GM18526 (cell line): ENCODE results near the gene MAB21L3.

ENCODE experiments used
- POLR2A ChIP-seq: IDR thresholded peaks from 3 replicates; pipeline ENCODE4 v1.6.1; 2011; ENCODE audit not compliant: insufficient read length; ENCODE audit errors: extremely low read depth

The MAB21L3 gene

DNA sequence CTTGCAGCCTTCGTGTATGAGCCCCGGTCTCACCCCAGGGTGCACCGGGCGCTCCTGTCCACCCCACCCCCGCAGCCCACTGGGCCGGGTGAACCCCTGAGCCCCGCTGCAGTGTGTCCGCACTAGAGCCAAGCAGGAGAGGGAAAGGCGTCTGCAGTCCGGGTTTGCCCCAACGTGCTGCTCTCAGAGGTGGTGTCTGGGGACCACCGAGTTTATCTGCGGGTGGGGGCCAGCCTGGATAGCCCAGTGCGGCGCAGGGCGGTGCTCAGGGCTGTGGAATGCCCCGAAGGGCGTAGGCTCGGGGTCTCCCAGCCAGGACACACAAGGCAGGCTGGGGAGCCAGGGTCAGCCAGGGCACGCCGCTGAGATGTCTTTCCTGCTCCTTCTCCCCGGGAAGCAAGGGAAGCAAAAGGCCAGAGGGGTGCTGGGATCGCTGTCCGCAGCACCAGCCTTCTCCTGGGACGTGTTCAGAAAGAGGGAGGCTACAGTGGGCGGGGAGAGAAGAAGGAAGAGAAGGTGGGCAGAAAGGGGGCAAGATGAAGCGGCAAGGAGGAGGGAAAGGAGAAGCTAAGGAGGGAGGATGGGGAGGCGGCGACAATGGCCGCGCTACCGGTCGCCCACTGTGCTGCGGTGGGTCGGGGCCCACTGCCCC, 56.6 kb downstream of the MAB21L3 start:
- no peak for TF ChIP-seq POLR2A

DNA sequence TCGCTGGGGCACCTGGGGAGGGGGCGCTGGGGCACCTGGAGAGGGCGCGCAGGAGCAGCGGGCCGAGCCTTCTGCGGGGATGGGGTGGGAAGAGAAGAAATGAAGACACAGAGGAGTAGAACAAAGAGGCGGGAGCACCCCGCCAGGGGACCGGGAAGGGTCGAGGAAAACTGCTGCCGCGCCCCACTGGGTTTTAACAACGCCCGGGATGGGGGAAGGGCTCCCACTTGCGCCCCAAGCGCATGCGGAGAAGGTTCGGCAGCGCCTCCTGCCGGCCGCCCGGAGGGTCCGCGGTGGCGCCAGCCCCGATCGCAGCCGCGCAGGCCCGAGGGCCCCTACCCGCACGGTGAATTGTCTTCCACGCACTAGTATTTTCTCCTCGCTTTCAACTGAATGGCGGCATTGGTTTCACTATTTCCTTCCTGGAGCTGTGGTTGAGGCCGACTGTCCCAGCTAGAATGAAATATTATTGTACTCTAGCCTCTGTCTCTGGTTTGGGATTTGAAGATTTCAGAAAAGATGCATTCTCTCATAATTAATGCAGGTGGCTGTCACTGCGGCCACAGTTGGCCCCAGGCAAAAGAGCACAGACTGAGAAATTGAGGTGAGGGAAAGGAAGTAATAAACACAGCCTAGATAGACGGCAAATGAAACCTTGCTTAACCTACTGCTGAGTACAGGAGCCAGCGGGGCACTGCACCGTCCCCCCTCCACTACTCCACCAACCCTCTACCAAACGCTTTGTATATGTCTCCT, 57.3 kb downstream of the MAB21L3 start:
- TF ChIP-seq POLR2A: no peak

DNA sequence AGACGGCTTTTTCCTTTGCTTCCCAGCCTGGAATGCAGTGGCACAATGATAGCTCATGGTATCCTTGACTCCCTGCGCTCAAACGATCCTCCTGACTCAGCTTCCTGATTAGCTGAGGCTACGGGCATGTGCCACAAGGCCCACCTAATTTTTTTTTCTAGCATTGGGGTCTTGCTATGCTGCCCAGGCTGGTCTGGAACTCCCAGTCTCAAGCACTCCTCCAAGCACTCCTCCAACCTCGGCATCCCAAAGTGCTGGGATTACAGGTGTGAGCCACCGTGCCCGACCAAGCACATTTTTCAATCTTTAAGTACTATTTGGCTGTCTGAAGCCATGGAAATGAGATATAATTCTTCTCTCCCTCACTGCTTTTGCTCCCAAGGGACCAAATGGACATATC, 58.7 kb downstream of the MAB21L3 start:
- TF ChIP-seq POLR2A: no peak

DNA sequence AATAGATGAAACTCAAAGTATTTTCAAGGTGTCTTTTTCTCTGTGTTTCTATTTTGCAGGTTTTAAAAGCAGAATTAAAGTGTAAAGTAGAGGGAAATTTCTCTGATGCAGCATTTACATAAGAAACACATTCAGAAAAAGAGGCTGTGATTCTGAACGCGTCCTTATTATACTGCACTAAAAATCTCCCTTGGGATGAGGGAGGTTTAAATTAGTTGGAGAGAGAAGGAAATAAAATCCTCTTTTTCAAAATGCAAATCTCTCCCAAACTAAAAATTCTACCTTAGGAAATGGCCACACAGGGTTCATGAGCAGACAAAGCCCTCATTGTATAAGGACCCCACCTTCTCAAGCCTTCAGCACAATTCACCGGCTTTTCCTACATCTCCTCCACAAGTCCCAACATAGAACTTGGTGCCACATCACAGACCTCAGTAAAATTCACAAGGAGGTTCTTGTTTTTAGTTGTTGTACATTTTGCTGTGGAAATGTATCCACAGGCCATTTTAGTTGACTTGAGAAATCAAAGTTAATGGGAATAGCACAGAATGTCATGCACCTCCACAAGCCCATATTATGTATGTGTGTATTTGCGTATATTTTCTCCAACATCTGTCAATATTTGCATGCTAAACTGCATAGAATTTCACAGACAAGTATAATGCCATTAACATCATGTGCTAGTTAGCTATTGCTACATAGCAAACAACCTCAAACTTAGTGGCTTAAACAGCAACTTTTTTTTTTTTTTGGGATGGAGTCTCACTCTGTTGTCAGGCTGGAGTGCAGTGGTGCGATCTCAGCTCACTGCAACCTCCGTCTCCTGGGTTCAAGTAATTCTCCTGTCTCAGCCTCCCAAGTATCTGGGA, 59.8 kb downstream of the MAB21L3 start:
- no peak for TF ChIP-seq POLR2A

DNA sequence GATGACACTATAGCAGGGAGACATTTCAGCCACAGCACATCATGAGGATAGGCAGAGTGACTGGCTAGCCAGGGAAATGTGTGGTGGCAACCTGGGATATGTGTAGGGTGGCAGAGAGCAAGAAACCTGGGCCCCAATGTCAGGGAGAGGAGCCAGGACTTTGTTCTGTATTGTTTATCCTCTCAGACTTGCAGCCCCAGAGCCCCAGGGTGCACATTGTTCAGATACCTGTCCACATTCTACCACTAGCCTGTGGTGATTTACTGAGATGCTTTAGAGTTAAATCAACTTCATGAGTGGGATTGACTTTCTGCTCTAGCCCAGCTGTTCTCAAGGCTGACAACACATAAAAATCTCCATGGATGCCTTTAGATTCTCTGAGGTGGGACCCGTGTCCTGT, 61.5 kb downstream of the MAB21L3 start:
- no peak for TF ChIP-seq POLR2A

DNA sequence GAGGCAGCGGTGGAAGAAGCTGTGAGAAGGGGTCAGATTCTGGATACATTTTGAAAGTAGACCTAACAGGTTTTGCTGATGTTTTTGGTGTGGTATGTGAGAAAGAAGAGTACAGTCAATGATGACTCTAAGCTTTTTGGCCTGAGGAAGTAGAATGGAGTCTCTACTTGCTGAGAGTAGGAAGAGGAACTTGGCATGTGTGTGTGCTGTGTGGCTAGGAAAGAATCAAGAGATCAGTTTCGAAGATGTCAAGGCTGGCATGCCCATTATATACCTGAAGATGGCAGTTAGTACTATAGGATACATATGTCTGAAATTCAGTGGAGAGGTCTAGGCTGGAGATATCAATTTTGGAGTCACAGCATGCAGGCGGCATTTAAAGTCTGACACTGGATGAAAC, 64.4 kb downstream of the MAB21L3 start:
- no peak for TF ChIP-seq POLR2A

DNA sequence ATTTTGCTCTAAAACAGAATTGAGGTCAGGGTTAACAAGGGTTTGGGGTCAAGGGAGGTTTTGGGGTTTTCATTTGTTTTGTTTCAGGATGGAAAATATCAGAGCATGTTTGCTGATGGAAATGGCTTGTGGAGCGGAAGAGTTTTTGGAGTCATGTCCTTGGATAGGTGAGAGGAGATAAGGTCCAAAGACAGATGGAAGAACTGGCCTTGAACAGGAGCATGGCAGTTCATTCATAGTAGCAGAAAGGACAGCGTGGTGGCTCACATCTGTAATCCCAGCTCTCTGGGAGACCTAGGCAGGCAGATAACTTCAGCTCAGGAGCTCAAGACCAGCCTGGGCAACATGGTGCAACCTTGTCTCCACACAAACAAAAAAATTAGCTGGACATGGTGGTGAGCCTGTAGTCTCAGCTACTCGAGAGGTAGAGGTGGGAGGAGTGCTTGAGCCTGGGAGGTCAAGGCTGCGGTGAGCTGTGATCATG, 65.1 kb downstream of the MAB21L3 start:
- no peak for TF ChIP-seq POLR2A

DNA sequence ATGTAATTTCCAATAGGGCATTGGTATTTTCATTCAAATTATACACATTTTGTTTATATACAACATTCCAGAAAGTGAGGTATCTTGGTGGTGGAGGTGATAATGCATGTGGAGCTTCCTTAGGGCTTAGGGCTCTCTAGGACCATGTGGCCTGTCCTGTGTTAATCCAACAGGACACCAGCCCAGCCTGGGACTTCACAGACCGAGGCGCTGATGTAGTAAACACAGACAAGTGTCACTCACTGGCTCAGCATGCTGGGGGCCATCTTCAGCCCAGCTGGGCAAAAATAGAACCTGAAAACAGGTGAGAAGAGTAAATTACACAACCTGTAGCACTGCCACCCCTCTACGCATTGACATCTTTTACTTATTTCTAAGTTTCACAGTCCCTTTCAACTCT, 66.7 kb downstream of the MAB21L3 start:
- TF ChIP-seq POLR2A: no peak

DNA sequence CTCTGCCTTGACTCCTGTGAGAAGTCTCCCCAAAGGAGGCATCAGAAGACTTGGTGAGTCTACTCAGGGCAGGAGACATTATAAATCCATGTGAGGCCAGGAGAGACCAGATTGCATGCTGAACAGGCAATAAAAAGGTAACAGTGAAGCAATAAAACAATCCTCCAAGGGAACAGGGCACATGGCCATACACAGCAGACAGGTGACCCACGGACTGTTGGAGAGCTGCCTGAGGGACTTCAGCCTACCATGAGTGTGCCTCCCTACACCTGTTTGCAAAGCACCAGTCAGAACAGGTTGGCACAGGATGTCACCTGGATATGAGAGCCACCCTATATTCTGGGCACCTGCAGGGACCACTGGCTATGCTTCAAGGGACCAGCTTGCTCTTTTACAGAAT, 67.6 kb downstream of the MAB21L3 start:
- TF ChIP-seq POLR2A: no peak

DNA sequence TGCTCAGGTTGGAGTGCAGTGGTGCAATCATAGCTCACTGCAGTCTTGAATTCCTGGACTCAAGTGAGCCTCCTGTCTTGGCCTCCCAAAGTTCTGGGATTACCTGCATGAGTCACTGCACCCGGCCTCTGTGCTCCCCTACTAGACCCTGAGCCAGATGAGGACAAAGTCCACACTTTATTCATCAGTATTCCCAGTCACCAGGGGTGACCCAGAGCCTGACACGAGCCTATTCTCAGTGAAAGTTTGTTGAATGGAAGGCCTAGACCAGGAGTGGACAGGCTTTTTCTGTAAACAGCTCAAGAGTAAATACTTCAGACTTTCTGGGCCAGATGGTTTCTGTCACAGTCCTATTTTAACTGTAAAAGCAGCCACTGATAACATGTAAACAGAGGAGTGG, 68.2 kb downstream of the MAB21L3 start:
- no peak for TF ChIP-seq POLR2A

DNA sequence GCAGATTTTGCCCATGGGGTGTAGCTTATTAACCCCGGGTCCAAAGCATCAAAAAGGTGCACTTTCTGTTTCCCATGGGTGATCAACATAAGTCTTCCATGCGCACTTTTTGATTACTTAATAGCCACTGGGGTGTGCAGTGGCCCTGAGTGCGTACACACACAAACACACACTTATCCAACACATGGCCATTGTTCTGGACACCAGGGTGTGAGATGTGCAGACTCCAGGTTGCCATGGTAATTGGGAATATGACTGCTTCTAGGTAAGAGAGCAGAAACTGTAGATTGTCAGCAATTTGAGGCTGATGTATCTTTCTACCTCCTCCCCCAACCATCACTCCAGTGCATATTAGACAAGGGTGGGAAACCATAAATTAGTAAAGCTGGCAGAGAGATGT, 68.8 kb downstream of the MAB21L3 start:
- TF ChIP-seq POLR2A: no peak

DNA sequence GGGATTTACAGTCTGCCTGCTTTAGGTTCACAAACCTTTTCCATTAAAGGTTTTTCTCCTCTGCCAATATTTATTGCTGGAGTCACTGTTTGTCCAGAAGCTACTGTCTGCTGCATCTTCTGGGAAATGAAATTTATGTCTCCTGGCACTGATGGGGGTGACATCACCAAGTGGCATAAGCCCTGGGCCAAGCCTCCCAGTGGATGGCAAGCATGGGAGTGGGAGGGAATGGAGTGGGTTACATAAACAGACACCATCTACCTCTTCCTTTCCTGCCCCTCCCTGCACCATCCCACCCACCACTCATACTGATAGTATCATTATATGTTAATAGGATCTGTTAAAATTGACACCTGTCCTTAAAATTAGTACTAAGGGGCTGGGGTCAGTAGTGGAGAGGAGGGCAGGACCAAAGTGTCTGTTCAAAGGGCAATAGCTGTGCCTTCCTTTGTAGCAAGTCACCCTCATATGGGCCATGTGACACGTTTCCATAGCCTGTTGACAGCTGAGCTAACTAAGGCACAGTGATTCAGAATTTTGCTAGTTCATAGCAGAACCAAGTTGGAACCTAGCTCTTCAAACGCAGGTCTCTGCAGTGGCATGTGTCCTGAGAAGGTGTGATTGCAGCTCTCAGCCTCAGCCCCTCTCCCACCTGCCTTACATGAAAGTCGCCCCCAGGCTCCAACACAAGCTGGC, 71.0 kb downstream of the MAB21L3 start:
- TF ChIP-seq POLR2A: no peak
